ENCODE results near the gene CEP43. TPM values are rescaled to one million over a fixed set of nuclear protein-coding genes. Genes with fewer than 3 reads are reported as not detected.

The CEP43 gene
- total RNA-seq, 1 donor from 2014 or later = 9.1 TPM

DNA sequence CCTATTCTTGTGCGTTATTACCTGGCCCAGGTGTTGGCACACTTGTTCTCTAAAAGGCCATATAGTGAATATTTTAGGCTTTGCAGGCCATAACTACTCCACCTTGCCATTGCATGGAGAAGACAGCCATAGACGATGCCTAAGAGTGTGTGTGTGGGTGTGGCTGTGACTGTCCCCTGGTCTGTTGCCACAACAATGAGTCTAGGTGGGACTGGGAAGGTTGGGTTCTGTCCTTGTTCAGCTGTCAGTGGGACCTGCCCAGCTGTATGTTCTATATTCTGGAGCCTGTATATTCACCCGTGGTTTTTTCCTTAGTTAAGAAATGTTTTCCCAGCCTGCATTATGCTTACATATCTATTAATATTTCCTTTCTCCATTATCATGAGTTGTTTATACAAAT lies 38.6 kb downstream of the CEP43 start:
- peaks cover 3 to 33% of the 10 kb centered on the region in 2 donors for H3K36me3 ChIP-seq
- intact Hi-C loops (cut with DNase I) = no loop called here
- no peak for TF ChIP-seq POLR2A (IDR thresholded peaks at IDR 0.05)
- TF ChIP-seq POLR2AphosphoS5 (IDR thresholded peaks at IDR 0.05; ENCODE audit: insufficient read depth in 1 of 2, low read depth in 1 of 2) = no peak
- no peak for TF ChIP-seq CTCF (IDR thresholded peaks at IDR 0.05)

GRCh38 chr6:167044696-167045095 lies 45.5 kb downstream of the CEP43 start:
- no peak for TF ChIP-seq POLR2AphosphoS5 (IDR thresholded peaks at IDR 0.05; ENCODE audit: insufficient read depth in 1 of 2, low read depth in 1 of 2)
- TF ChIP-seq POLR2A (IDR thresholded peaks at IDR 0.05) = no peak
- no peak for TF ChIP-seq CTCF (IDR thresholded peaks at IDR 0.05)

More for the DNA sequence above, 38.6 kb downstream of the CEP43 start:
- H3K4me1 ChIP-seq = no peaks in the 10 kb centered on the region
- H3K4me3 ChIP-seq = no peak overlapping the region
- no peaks in the 10 kb centered on the region for H3K9me3 ChIP-seq
- H3K27ac ChIP-seq = no peak overlapping the region
- no peaks in the 10 kb centered on the region for H3K27me3 ChIP-seq
- no peak for DNase-seq (ENCODE audit: extremely low spot score in 2 of 2)

DNA sequence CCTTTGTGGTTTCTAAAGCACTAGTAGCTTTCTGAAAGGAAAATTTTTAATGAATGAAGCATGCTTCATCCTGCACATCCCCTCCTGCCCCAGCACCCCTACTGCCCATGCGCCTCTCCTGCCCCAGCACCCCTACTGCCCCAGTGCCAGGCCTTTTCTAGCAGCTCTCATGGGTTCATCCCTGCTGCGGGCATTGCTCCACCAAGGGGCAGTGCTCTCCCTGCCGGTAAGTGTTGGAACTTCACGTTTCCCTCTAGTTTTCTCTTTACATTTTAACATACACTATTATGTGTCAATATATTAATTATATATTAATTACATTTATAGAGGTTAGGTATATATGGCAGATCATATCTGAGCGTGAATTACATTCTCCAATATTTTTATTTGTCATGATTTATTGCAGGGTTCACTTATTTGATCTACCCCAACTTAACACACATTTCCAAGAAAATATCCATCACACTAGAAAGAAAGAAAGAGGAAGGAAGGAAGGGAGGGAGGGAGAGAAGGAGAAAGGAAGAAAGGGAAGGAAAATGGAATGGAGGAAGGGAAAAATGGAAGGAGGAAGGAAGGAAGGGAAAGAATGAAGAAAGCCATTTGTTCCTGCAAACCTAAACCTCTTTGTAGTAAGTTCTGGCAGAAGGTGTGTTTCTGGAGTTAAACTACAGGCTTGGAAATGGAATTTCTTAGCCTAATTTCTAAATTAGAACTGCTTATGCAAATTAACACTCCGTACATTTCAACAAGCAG lies 46.8 kb downstream of the CEP43 start:
- no peak overlapping the region for H3K27ac ChIP-seq
- no peaks in the 10 kb centered on the region for H3K27me3 ChIP-seq
- H3K4me3 ChIP-seq = no peak overlapping the region
- TF ChIP-seq CTCF (IDR thresholded peaks at IDR 0.05) = no peak
- TF ChIP-seq POLR2A (IDR thresholded peaks at IDR 0.05) = no peak
- no peak for TF ChIP-seq POLR2AphosphoS5 (IDR thresholded peaks at IDR 0.05; ENCODE audit: insufficient read depth in 1 of 2, low read depth in 1 of 2)
- H3K36me3 ChIP-seq = no peaks in the 10 kb centered on the region
- no peaks in the 10 kb centered on the region for H3K4me1 ChIP-seq
- intact Hi-C loops (cut with DNase I) = no loop called here
- no peaks in the 10 kb centered on the region for H3K9me3 ChIP-seq
- DNase-seq (ENCODE audit: extremely low spot score in 2 of 2) = no peak

More at GRCh38 chr6:167044696-167045095, 45.5 kb downstream of the CEP43 start:
- intact Hi-C loops (cut with DNase I) = no loop called here
- H3K4me1 ChIP-seq = no peaks in the 10 kb centered on the region
- no peak overlapping the region for H3K4me3 ChIP-seq
- H3K36me3 ChIP-seq = peaks cover 0 to 4% of the 10 kb centered on the region in 2 donors
- no peak overlapping the region for H3K27ac ChIP-seq
- no peaks in the 10 kb centered on the region for H3K27me3 ChIP-seq
- H3K9me3 ChIP-seq = no peaks in the 10 kb centered on the region
- no peak for DNase-seq (ENCODE audit: extremely low spot score in 2 of 2)

DNA sequence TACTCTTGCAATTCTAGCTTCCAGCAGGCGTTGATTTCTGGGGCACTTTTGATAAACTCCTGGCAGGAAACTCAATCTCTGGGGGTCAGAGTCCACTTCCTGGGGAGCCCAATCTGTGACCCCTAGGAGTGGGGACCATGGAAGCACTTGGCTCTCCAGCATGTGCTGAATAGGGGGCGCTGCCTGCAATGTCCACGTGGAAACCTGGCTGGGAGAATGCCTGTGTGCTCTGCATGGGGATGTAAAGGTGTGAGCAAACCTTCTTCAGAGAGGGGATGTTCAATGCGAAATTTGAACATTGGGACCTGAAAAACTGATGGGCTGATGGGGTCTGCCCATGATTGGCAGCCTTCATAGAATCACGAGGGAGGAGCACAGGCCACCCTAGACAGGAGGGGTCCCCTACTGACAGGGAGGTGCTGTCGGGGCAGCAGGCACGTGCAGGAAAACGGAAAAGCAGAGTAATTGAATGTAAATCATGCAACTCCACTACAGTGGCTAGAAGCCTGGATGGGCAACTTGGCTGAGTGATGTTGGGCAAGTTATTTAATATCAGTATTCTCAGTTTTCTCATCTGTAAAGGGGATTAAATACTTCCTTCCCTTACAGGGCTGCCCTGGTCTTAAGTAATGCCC lies 47.8 kb downstream of the CEP43 start:
- no peaks in the 10 kb centered on the region for H3K4me1 ChIP-seq
- no peak overlapping the region for H3K27ac ChIP-seq
- H3K9me3 ChIP-seq = no peaks in the 10 kb centered on the region
- no peak for TF ChIP-seq CTCF (IDR thresholded peaks at IDR 0.05)
- no peak for TF ChIP-seq POLR2A (IDR thresholded peaks at IDR 0.05)
- TF ChIP-seq POLR2AphosphoS5 (IDR thresholded peaks at IDR 0.05; ENCODE audit: insufficient read depth in 1 of 2, low read depth in 1 of 2) = no peak
- H3K36me3 ChIP-seq = no peaks in the 10 kb centered on the region
- H3K4me3 ChIP-seq = no peak overlapping the region
- no peak for DNase-seq (ENCODE audit: extremely low spot score in 2 of 2)
- intact Hi-C loops (cut with DNase I) = no loop called here
- no peaks in the 10 kb centered on the region for H3K27me3 ChIP-seq

- no peaks in the 10 kb centered on the region for H3K27me3 ChIP-seq
- H3K9me3 ChIP-seq = no peaks in the 10 kb centered on the region
- H3K4me1 ChIP-seq = no peaks in the 10 kb centered on the region
- no peaks in the 10 kb centered on the region for H3K36me3 ChIP-seq
- DNase-seq (ENCODE audit: extremely low spot score in 2 of 2) = no peak
- no peak overlapping the region for H3K27ac ChIP-seq
- TF ChIP-seq POLR2A (IDR thresholded peaks at IDR 0.05) = no peak
- no peak for TF ChIP-seq CTCF (IDR thresholded peaks at IDR 0.05)
- TF ChIP-seq POLR2AphosphoS5 (IDR thresholded peaks at IDR 0.05; ENCODE audit: insufficient read depth in 1 of 2, low read depth in 1 of 2) = no peak
- intact Hi-C loops (cut with DNase I) = no loop called here
- H3K4me3 ChIP-seq = no peak overlapping the region
Observed at GRCh38 chr6:167047554-167047953, 48.4 kb downstream of the CEP43 start.

All from vagina (tissue), 2 donors.